ENCODE results near the gene ACOT6. TPM values are rescaled to one million over a fixed set of nuclear protein-coding genes. Genes with fewer than 3 reads are reported as not detected.

The ACOT6 gene
- total and polyA plus RNA-seq, 3 donors from 2014 or later: 0.57 to 1.2 (median 0.94) TPM

- Histone ChIP-seq H3K27me3 (no peaks in the 10 kb centered on the region), H3K4me3 (no peak overlapping the region), H3K27ac (no peak overlapping the region), H3K4me1 (peaks cover 7% of the 10 kb centered on the region), H3K9me3 (no peaks in the 10 kb centered on the region), H3K36me3 (ENCODE audit: low read depth, missing control alignments) (no peaks in the 10 kb centered on the region)
- no peak for DNase-seq
- no peak for TF ChIP-seq POLR2A (IDR thresholded peaks at IDR 0.05)
- TF ChIP-seq, protein P1, sequence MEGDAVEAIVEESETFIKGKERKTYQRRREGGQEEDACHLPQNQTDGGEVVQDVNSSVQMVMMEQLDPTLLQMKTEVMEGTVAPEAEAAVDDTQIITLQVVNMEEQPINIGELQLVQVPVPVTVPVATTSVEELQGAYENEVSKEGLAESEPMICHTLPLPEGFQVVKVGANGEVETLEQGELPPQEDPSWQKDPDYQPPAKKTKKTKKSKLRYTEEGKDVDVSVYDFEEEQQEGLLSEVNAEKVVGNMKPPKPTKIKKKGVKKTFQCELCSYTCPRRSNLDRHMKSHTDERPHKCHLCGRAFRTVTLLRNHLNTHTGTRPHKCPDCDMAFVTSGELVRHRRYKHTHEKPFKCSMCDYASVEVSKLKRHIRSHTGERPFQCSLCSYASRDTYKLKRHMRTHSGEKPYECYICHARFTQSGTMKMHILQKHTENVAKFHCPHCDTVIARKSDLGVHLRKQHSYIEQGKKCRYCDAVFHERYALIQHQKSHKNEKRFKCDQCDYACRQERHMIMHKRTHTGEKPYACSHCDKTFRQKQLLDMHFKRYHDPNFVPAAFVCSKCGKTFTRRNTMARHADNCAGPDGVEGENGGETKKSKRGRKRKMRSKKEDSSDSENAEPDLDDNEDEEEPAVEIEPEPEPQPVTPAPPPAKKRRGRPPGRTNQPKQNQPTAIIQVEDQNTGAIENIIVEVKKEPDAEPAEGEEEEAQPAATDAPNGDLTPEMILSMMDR (IDR thresholded peaks at IDR 0.05): no peak
- intact Hi-C loops (cut with DNase I; ENCODE audit: low total_unique reads): no loop called here
- 89 to 93% methylated on average over 1 of the region's 1 CpG for WGBS, 2 donors
These were observed 5.1 kb upstream of the ACOT6 start for GRCh38 chr14:73607241-73607640.

DNA sequence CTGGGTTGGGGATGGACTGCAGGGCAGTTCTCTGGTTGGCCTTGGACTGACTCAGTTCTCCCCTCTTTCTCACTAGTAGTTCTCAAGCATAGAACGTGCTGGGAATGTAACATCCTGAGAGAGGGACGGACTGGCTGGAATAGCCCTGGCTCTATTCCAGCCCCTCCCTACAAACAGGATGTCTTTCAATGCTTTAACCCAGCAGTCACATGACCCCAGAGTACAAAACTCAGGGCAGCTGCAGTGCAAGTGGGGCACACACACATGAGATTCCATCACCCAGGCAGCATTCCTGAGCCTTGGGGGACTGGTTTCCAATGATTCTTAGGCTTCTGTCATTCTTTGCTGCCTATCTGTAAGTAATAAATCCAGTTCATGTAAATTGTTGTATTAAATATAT lies 1.6 kb upstream of the ACOT6 start:
- no peaks in the 10 kb centered on the region for H3K9me3 ChIP-seq
- intact Hi-C loops (cut with DNase I; ENCODE audit: low total_unique reads): no loop called here
- peak; percentile 78 for DNase-seq
- no peak overlapping the region for H3K27ac ChIP-seq
- peaks cover 7% of the 10 kb centered on the region for H3K4me1 ChIP-seq
- no peaks in the 10 kb centered on the region for H3K27me3 ChIP-seq
- TF ChIP-seq POLR2A (IDR thresholded peaks at IDR 0.05): no peak
- TF ChIP-seq, protein P1 (IDR thresholded peaks at IDR 0.05): no peak
- H3K36me3 ChIP-seq (ENCODE audit: low read depth, missing control alignments): no peaks in the 10 kb centered on the region
- H3K4me3 ChIP-seq: no peak overlapping the region
- WGBS, 2 donors: 16 to 24% methylated on average over 2 of the region's 2 CpGs

DNA sequence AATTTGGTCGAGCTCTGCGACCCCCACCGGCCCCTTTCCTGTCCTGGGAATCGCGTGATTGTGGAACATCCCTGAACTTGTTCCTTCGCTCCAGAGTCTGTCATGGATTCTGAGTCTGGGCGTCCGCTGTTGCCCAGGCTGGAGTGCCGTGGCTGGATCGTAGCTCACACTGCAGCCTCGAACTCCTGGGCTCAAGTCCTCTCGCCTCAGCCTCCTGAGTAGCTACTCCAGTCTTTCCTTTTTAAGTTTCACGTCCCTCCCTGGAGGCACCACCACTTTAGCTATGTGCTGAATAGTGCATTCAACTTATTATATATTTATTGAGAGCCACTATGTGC lies 698 bp downstream of the ACOT6 start:
- H3K36me3 ChIP-seq (ENCODE audit: low read depth, missing control alignments): no peaks in the 10 kb centered on the region
- peaks cover 7% of the 10 kb centered on the region for H3K4me1 ChIP-seq
- TF ChIP-seq, protein P1 (IDR thresholded peaks at IDR 0.05): no peak
- no peak for TF ChIP-seq POLR2A (IDR thresholded peaks at IDR 0.05)
- H3K9me3 ChIP-seq: no peaks in the 10 kb centered on the region
- no peaks in the 10 kb centered on the region for H3K27me3 ChIP-seq
- peak overlapping the region; percentile 86 to 91 for H3K27ac ChIP-seq
- intact Hi-C loops (cut with DNase I; ENCODE audit: low total_unique reads): no loop called here
- DNase-seq: peak; percentile 43
- WGBS, 2 donors: 3 to 4% methylated on average over 8 to 11 of the region's 13 CpGs
- peak overlapping the region; percentile 67 to 69 for H3K4me3 ChIP-seq

DNA sequence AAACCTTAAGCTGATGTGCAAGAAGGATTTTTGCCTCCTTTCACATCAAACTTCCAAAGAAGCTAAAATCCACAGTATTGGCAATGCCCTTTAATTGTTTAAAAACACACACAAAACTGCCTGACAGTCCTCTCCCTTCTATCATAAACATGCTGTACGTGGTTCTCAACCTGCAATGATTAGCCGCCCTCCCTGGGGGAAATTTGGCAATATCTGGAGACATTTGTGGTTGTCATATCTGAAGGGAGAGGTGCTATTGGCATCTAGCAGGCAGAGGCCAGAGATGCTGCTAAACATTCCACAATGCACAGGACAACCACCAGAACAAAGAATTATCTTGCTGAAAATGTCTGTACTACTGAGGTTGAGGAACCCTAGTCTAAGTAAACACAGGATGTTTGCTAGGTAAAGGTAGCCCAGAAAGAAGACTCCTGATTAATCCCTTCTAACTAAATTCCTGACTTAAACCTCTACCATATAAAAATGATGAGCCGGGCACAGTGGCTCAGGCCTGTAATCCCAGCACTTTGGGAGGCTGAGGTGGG lies 1.2 kb downstream of the ACOT6 start:
- DNase-seq: no peak
- H3K27ac ChIP-seq: peak overlapping the region in 1 of 2 donors; percentile 91
- no peaks in the 10 kb centered on the region for H3K27me3 ChIP-seq
- 57 to 69% methylated on average over 3 of the region's 3 CpGs for WGBS, 2 donors
- H3K36me3 ChIP-seq (ENCODE audit: low read depth, missing control alignments): no peaks in the 10 kb centered on the region
- H3K9me3 ChIP-seq: no peaks in the 10 kb centered on the region
- TF ChIP-seq POLR2A (IDR thresholded peaks at IDR 0.05): no peak
- TF ChIP-seq, protein P1 (IDR thresholded peaks at IDR 0.05): no peak
- intact Hi-C loops (cut with DNase I; ENCODE audit: low total_unique reads): no loop called here
- H3K4me1 ChIP-seq: peaks cover 7% of the 10 kb centered on the region
- H3K4me3 ChIP-seq: peak overlapping the region; percentile 67 to 69

- H3K9me3 ChIP-seq: no peaks in the 10 kb centered on the region
- no peak overlapping the region for H3K27ac ChIP-seq
- H3K27me3 ChIP-seq: no peaks in the 10 kb centered on the region
- 73 to 80% methylated on average over 4 of the region's 4 CpGs for WGBS, 2 donors
- no peak for DNase-seq
- peaks cover 3% of the 10 kb centered on the region for H3K4me1 ChIP-seq
- no peaks in the 10 kb centered on the region for H3K36me3 ChIP-seq (ENCODE audit: low read depth, missing control alignments)
- no peak for TF ChIP-seq POLR2A (IDR thresholded peaks at IDR 0.05)
- TF ChIP-seq, protein P1 (IDR thresholded peaks at IDR 0.05): no peak
- no peak overlapping the region for H3K4me3 ChIP-seq
- intact Hi-C loops (cut with DNase I; ENCODE audit: low total_unique reads): no loop called here
These were observed 4.5 kb downstream of the ACOT6 start for GRCh38 chr14:73616831-73617230.
